SK-N-SH treated with all-trans-retinoic acid at 6 μM for 48 hours (cell line): Measurements from ENCODE around the gene SYNPO.

ENCODE experiments used
- ZNF70 ChIP-seq: fragments of 450-650 bp; formaldehyde crosslinking; IDR thresholded peaks from 2 replicates; pipeline ENCODE4 v1.5.0; 2020; ENCODE audit warnings: mild to moderate bottlenecking, moderate library complexity
- TF ChIP-seq, protein P1 (sequence below): fragments of 250-450 bp; sonication (Bioruptor Pico); IDR thresholded peaks from 2 replicates; pipeline ENCODE4 v1.5.1; 2020; ENCODE audit warnings: low read depth, mild to moderate bottlenecking, moderate library complexity
- TF ChIP-seq, protein P2 (sequence below): fragments of 250-450 bp; sonication (Bioruptor Pico); IDR thresholded peaks from 2 replicates; pipeline ENCODE4 v1.8.0; 2020; ENCODE audit warnings: mild to moderate bottlenecking, moderate library complexity, borderline replicate concordance
- TF ChIP-seq, protein P3 (sequence below): fragments of 250-450 bp; sonication (Bioruptor Pico); IDR thresholded peaks from 2 replicates; pipeline ENCODE4 v1.5.0; 2020; ENCODE audit warnings: mild to moderate bottlenecking, moderate library complexity

DNA sequence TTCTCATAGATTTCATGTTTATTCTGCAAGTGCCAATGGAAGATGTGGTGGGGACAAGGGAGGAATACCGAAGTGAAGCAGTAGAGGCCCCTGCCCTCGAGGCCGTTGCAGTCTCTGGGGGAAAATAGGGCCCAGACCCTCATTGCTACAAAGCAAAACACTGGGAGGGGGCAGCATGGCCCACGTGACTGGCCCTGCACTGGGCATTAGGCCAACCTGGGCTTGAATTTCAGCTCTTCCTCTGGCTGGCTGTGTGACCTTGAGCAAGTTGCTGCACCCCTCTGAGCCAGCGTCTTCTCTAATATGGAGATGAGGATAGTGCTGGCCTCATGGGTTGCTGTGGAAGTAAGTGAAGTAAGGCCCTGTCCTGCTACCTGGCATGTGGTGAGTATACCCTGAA lies 709 bp upstream of the SYNPO start:
- TF ChIP-seq ZNF70 (CRISPR knock-in tag), result no peak
- TF ChIP-seq, protein P1, sequence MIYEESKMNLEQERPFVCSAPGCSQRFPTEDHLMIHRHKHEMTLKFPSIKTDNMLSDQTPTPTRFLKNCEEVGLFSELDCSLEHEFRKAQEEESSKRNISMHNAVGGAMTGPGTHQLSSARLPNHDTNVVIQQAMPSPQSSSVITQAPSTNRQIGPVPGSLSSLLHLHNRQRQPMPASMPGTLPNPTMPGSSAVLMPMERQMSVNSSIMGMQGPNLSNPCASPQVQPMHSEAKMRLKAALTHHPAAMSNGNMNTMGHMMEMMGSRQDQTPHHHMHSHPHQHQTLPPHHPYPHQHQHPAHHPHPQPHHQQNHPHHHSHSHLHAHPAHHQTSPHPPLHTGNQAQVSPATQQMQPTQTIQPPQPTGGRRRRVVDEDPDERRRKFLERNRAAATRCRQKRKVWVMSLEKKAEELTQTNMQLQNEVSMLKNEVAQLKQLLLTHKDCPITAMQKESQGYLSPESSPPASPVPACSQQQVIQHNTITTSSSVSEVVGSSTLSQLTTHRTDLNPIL, result no peak
- TF ChIP-seq, protein P2, sequence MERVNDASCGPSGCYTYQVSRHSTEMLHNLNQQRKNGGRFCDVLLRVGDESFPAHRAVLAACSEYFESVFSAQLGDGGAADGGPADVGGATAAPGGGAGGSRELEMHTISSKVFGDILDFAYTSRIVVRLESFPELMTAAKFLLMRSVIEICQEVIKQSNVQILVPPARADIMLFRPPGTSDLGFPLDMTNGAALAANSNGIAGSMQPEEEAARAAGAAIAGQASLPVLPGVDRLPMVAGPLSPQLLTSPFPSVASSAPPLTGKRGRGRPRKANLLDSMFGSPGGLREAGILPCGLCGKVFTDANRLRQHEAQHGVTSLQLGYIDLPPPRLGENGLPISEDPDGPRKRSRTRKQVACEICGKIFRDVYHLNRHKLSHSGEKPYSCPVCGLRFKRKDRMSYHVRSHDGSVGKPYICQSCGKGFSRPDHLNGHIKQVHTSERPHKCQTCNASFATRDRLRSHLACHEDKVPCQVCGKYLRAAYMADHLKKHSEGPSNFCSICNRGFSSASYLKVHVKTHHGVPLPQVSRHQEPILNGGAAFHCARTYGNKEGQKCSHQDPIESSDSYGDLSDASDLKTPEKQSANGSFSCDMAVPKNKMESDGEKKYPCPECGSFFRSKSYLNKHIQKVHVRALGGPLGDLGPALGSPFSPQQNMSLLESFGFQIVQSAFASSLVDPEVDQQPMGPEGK (CRISPR knock-in tag), result no peak
- TF ChIP-seq, protein P3, sequence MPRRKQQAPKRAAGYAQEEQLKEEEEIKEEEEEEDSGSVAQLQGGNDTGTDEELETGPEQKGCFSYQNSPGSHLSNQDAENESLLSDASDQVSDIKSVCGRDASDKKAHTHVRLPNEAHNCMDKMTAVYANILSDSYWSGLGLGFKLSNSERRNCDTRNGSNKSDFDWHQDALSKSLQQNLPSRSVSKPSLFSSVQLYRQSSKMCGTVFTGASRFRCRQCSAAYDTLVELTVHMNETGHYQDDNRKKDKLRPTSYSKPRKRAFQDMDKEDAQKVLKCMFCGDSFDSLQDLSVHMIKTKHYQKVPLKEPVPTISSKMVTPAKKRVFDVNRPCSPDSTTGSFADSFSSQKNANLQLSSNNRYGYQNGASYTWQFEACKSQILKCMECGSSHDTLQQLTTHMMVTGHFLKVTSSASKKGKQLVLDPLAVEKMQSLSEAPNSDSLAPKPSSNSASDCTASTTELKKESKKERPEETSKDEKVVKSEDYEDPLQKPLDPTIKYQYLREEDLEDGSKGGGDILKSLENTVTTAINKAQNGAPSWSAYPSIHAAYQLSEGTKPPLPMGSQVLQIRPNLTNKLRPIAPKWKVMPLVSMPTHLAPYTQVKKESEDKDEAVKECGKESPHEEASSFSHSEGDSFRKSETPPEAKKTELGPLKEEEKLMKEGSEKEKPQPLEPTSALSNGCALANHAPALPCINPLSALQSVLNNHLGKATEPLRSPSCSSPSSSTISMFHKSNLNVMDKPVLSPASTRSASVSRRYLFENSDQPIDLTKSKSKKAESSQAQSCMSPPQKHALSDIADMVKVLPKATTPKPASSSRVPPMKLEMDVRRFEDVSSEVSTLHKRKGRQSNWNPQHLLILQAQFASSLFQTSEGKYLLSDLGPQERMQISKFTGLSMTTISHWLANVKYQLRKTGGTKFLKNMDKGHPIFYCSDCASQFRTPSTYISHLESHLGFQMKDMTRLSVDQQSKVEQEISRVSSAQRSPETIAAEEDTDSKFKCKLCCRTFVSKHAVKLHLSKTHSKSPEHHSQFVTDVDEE (CRISPR knock-in tag), result no peak
